Activated CD8-positive, alpha-beta T cell treated with anti-CD3 and anti-CD28 coated beads, Interleukin-2, amount 10 ng/mL, durations not matched to agents 7 days and 5 days (primary cell): ENCODE results near the gene GOLGA6L10. TPM values are rescaled to one million over a fixed set of nuclear protein-coding genes. Genes with fewer than 3 reads are reported as not detected.
"Not testable (repeated sequence)": the region's sequence is repeated elsewhere in the genome, so short reads cannot be mapped to it uniquely, and the experiment has no call there.

ENCODE experiments used
- ATAC-seq: fragments of 150-1000 bp; cut with Tn5 transposase; one replicate; pipeline ENCODE4 v1.10.0; 2021; ENCODE audit warnings: moderate library complexity
- CTCF ChIA-PET: fragments of 350-600 bp; sonication (Branson Sonifier 250); formaldehyde crosslinking; loops from one replicate; lab custom pipeline; 2021; ENCODE audit warnings: antibody characterized with exemption; lab: Charles Lee
- POLR2A ChIA-PET: fragments of 350-600 bp; sonication (Branson Sonifier 250); formaldehyde crosslinking; loops from one replicate; lab custom pipeline; 2021; ENCODE audit warnings: antibody characterized with exemption; lab: Charles Lee
- DNase-seq: peaks from one replicate; pipeline ENCODE4 v3.0.0-alpha.2; 2020
- H3K27ac Mint-ChIP-seq: one replicate; pipeline ENCODE4 v1.8.0; 2021; ENCODE audit warnings: mild to moderate bottlenecking, mixed read lengths
- H3K27me3 Mint-ChIP-seq: one replicate; pipeline ENCODE4 v1.8.0; 2021; ENCODE audit warnings: low read depth, mixed read lengths
- H3K36me3 Mint-ChIP-seq: one replicate; pipeline ENCODE4 v1.8.0; 2021; ENCODE audit warnings: low read depth, mixed read lengths
- H3K4me1 Mint-ChIP-seq: one replicate; pipeline ENCODE4 v1.8.0; 2021; ENCODE audit warnings: low read depth, mixed read lengths
- H3K4me3 Mint-ChIP-seq: one replicate; pipeline ENCODE4 v1.8.0; 2021; ENCODE audit warnings: mild to moderate bottlenecking, mixed read lengths
- H3K9me3 Mint-ChIP-seq: one replicate; pipeline ENCODE4 v1.8.0; 2022; ENCODE audit warnings: mixed read lengths; ENCODE audit not compliant: insufficient read depth
- total RNA-seq, 2 experiments: library from RNA; stranded (reverse); gene quantifications; one replicate each; pipeline ENCODE4 v1.2.3, GENCODE V29; 2021

GOLGA6L10 gene
- total RNA-seq, 2 experiments from 2014 or later, result 0.83 to 0.84 TPM

GRCh38 chr15:82314769-82315518, 34.3 kb downstream of the GOLGA6L10 start:
- ATAC-seq (no peak), DNase-seq (no peak)
- Mint-ChIP-seq H3K4me1 (no peaks in the 10 kb centered on the region), H3K9me3 (no peaks in the 10 kb centered on the region), H3K27ac (no peak overlapping the region), H3K4me3 (no peak overlapping the region), H3K27me3 (peaks cover 8% of the 10 kb centered on the region), H3K36me3 (no peaks in the 10 kb centered on the region)
- ChIA-PET POLR2A (no interaction called here), CTCF (no interaction called here)

GRCh38 chr15:82313951-82314768, 35.1 kb downstream of the GOLGA6L10 start:
- ATAC-seq, result peak; percentile 16
- H3K27ac Mint-ChIP-seq, POLR2A ChIA-PET, H3K4me3 Mint-ChIP-seq, H3K4me1 Mint-ChIP-seq, CTCF ChIA-PET, H3K36me3 Mint-ChIP-seq, H3K9me3 Mint-ChIP-seq, DNase-seq: not testable (repeated sequence)
- peaks cover 10% of the 10 kb centered on the region for H3K27me3 Mint-ChIP-seq

- CTCF ChIA-PET, result no interaction called here
These were observed 35.8 kb downstream of the GOLGA6L10 start for GRCh38 chr15:82313446-82313845.

GRCh38 chr15:82312586-82313349, 36.5 kb downstream of the GOLGA6L10 start:
- Mint-ChIP-seq H3K4me1 (no peaks in the 10 kb centered on the region), H3K36me3 (no peaks in the 10 kb centered on the region), H3K27ac (no peak overlapping the region), H3K9me3 (no peaks in the 10 kb centered on the region), H3K4me3 (no peak overlapping the region), H3K27me3 (peaks cover 10% of the 10 kb centered on the region)
- DNase-seq (no peak), ATAC-seq (no peak)
- POLR2A ChIA-PET, result no interaction called here
- CTCF ChIA-PET, result no interaction called here

More at GRCh38 chr15:82313446-82313845, 35.8 kb downstream of the GOLGA6L10 start:
- H3K27me3 Mint-ChIP-seq, result peaks cover 10% of the 10 kb centered on the region
- H3K36me3 Mint-ChIP-seq, result no peaks in the 10 kb centered on the region
- no peaks in the 10 kb centered on the region for H3K4me1 Mint-ChIP-seq
- H3K27ac Mint-ChIP-seq, result no peak overlapping the region
- H3K9me3 Mint-ChIP-seq, result no peaks in the 10 kb centered on the region
- no peak overlapping the region for H3K4me3 Mint-ChIP-seq
- POLR2A ChIA-PET, result no interaction called here
- no peak for ATAC-seq
- no peak for DNase-seq

GRCh38 chr15:82311321-82311720, 38.0 kb downstream of the GOLGA6L10 start:
- Mint-ChIP-seq H3K27me3 (peaks cover 10% of the 10 kb centered on the region), H3K27ac (peak overlapping the region; percentile 37)
- H3K4me3 Mint-ChIP-seq, DNase-seq, H3K36me3 Mint-ChIP-seq, H3K4me1 Mint-ChIP-seq, ATAC-seq, H3K9me3 Mint-ChIP-seq, POLR2A ChIA-PET, CTCF ChIA-PET: not testable (repeated sequence)

GRCh38 chr15:82309802-82310201, 39.5 kb downstream of the GOLGA6L10 start:
- H3K27ac Mint-ChIP-seq, result no peak overlapping the region
- ChIA-PET POLR2A (no interaction called here), CTCF (no interaction called here)
- H3K4me3 Mint-ChIP-seq, result no peak overlapping the region
- peaks cover 10% of the 10 kb centered on the region for H3K27me3 Mint-ChIP-seq
- H3K36me3 Mint-ChIP-seq, result no peaks in the 10 kb centered on the region
- H3K4me1 Mint-ChIP-seq, result peaks cover 3% of the 10 kb centered on the region
- no peak for ATAC-seq
- H3K9me3 Mint-ChIP-seq, result no peaks in the 10 kb centered on the region
- DNase-seq, result no peak

- DNase-seq, result no peak
- no peaks in the 10 kb centered on the region for H3K36me3 Mint-ChIP-seq
- H3K4me1 Mint-ChIP-seq, result peaks cover 3% of the 10 kb centered on the region
- ATAC-seq, result no peak
- ChIA-PET CTCF (no interaction called here), POLR2A (no interaction called here)
- no peaks in the 10 kb centered on the region for H3K9me3 Mint-ChIP-seq
- H3K27me3 Mint-ChIP-seq, result peaks cover 10% of the 10 kb centered on the region
- no peak overlapping the region for H3K4me3 Mint-ChIP-seq
- H3K27ac Mint-ChIP-seq, result no peak overlapping the region
These were observed 41.6 kb downstream of the GOLGA6L10 start for GRCh38 chr15:82307714-82308081.

- ChIA-PET CTCF (no interaction called here), POLR2A (no interaction called here)
- no peak for DNase-seq
- Mint-ChIP-seq H3K4me3 (no peak overlapping the region), H3K4me1 (peaks cover 3% of the 10 kb centered on the region), H3K36me3 (no peaks in the 10 kb centered on the region), H3K9me3 (no peaks in the 10 kb centered on the region), H3K27me3 (peaks cover 10% of the 10 kb centered on the region), H3K27ac (no peak overlapping the region)
- no peak for ATAC-seq
These were observed 42.2 kb downstream of the GOLGA6L10 start for GRCh38 chr15:82306791-82307713.

GRCh38 chr15:82305621-82306048, 43.6 kb downstream of the GOLGA6L10 start:
- H3K27ac Mint-ChIP-seq, result no peak overlapping the region
- peaks cover 3% of the 10 kb centered on the region for H3K4me1 Mint-ChIP-seq
- DNase-seq (no peak), ATAC-seq (no peak)
- no peak overlapping the region for H3K4me3 Mint-ChIP-seq
- H3K36me3 Mint-ChIP-seq, result no peaks in the 10 kb centered on the region
- no peaks in the 10 kb centered on the region for H3K9me3 Mint-ChIP-seq
- H3K27me3 Mint-ChIP-seq, result peaks cover 6% of the 10 kb centered on the region
- POLR2A ChIA-PET, result no interaction called here
- CTCF ChIA-PET, result no interaction called here

GRCh38 chr15:82304778-82305090, 44.5 kb downstream of the GOLGA6L10 start:
- no peak for ATAC-seq
- no peak overlapping the region for H3K4me3 Mint-ChIP-seq
- H3K27ac Mint-ChIP-seq, result no peak overlapping the region
- DNase-seq, result no peak
- ChIA-PET POLR2A (no interaction called here), CTCF (interaction anchor here (0.6 kb wide), 1 partner anchor 36 kb away, joined by 3 read pairs; no protein-coding TSS in a partner anchor)
- H3K4me1 Mint-ChIP-seq, result peaks cover 3% of the 10 kb centered on the region
- no peaks in the 10 kb centered on the region for H3K9me3 Mint-ChIP-seq
- no peaks in the 10 kb centered on the region for H3K36me3 Mint-ChIP-seq
- peaks cover under 1% of the 10 kb centered on the region for H3K27me3 Mint-ChIP-seq
